HG03575 (cell line): Measurements from ENCODE around the gene LDLRAD4.

Experiments
- ATAC-seq: cut with Tn5 transposase; IDR thresholded peaks from one replicate; pipeline ENCODE4 v1.9.1; 2021; ENCODE audit not compliant: unreplicated experiment, insufficient number of reproducible peaks, low FRiP score; ENCODE audit errors: extremely low read depth

The LDLRAD4 gene

DNA sequence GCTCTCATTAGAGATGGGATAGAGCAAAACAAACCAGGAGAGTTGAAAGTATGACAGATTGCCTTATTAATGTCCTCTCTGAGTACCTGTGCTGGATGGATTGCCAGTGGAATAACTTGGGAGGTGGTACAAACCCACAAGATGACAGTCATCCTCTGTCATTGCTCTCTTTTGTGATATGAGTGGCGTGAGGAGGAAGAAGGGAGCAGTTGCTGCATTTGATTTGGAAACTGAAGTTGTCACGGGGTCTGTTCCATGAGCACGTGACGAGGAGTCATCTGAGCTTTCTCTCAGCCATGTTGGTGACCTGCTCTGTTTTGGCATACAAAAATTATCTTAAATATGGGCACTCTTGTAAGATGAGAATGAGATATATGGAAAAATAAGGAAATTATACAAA is 302.9 kb downstream of the LDLRAD4 start:
- ATAC-seq, result no peak

DNA sequence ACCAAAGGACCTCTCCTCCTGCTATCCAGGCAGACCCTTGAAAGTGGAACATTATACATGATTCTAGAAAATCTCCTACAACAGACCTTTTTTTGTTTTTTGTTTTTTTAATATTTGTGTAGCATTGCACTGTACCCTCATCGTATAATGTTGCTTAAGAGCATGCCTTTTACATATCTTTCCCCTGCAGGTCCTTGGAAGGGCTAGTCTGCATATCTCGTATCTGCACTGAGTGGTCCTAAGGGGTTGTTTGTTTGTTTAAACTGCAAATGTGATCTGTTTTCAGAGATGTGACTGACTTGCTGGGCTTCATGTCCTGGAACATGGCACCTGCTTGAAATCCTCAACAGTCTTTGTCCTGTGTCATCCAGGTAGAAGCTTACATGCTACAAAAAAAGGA is 303.7 kb downstream of the LDLRAD4 start:
- ATAC-seq, result no peak

DNA sequence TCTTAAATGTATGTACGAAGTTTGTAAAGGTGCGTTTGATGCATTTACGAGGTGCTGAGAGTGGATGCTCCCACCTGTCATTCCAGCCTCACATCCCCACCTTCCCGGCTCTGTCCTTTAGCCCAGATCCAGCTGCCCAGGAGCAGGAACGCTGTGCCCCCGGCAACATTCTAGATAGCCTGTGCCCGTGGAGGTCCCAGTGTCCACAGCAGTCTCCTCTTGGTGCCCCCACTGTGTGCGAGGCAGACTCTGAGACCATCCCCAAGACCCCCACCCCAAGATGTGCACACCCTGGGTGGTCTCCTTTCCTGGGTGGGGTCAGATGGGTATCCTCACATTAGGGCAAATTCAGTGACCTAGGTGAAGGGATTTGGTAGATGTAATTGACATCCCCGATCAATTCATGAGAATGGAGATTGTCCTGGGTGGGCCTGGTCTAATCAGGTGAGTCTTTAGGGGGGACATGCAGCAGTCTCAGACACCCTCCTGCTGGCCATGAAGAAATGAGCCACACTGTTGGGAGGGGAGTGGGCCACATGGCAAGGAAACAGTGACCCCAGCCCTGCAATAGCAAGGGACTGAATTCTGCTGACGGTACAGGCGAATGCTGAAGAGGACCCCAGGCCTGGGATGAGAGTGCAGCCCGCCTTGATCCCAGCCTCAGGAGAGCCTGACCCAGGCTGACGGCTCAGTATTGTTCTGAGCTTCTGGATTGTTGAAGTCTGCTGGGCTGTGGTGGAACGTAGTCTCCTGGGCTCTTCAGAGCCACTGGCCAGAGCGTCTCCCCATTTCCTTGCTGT is 304.5 kb downstream of the LDLRAD4 start:
- ATAC-seq, result no peak

DNA sequence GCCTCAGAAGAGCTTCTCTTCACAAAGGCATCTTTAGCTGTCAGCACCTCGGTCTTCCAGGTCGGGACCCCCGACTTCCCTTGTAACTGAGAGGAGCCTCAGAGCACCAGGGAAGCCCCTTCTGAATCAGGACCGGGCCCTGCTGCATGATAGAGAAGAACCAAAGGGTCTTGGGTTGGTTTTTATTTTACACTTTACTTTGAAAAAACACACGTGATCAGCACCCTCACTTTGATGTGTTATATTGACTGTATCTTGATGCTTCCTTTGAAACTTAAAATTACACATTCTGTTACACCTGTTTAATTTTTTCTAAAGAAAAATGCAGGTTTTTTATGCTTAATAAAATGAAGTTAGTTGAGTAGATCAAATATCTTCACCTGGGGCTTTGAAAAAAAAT is 305.5 kb downstream of the LDLRAD4 start:
- ATAC-seq, result no peak

DNA sequence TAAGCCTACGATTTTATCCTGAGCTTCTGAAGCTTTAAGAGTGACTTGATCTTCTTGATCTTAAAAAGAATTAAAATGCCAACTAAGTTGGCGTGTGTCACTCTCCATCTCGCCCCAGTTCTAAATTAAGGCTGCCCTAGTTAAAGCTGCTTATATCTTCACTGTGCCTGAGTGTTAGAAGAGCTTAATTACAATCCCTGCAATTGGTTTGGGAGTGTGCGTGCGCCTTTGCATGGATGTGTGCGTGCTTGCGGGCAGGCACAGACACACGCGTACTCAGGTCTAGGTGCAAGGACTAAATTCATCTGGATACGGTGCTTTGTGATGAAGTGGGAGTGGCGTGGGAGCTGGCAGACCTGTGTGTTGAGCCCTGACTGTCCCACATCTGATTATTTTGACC is 306.3 kb downstream of the LDLRAD4 start:
- no peak for ATAC-seq

DNA sequence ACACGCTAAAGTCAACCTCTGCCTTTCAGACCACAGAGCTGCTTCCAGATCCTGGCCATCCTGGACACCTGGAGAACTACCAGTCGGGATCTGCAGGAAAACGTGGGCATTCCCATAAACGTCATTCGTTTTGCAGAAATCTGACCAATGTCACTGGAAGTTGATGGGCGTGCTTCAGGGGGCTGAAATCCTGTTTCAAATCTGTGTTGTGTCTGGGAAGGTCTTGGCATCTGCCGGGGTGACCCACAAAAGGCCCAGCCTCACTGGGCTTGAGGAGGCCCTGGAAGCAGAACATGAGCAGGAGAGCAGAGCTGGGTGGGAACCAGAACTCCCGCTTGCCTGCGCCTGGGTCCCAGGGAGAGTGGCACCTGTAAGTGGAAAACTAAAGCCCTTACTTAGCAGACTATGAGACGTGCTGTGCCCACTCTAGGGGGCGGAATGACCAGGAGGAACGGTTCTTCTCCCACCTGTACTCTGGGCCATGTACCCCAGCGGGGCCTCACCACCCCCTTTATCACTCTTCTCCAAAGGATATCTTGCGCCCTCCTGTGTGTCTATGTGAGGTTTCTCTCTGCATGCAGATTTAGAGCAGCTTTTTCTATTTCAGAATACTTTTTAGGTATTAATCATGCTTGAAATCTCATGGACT is 306.9 kb downstream of the LDLRAD4 start:
- ATAC-seq, result no peak

DNA sequence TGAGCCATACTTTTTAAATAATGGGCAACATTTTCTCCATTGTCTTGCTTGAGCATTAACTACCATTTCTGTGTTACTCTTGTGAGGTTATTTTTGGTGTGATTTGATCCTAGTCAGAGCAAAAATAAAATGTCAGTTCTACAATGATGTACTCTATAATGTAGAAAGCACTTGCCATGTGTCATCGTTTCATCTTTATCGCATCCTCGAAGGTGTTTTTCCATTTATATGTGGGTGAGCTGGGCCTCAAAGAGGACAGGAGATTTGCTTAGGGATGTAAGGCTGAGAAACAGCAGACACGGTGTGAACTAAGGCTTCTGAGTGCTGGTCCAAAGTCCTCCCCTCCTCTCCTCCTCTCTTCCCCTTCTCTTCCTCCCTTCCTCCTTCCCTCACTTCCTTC is 308.0 kb downstream of the LDLRAD4 start:
- ATAC-seq, result no peak

DNA sequence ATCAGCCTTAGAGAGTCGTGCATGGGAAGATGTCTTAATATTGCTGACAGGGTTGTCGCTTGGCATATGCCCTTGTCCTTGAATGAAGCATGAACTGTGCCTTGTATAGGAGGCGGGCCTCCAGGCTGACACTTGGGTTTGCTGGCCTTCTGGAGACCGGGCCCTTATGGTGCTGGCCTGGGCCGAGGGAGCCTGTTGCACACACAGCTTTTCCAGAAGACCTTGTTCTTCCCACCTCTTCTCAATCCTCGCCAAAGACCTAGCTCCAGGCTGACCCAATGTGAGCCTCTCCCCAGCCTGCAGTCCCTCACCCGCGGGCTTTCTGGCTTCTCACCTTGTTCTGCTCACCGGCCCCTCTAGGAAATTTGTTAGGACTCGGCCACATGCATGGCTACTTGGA is 308.7 kb downstream of the LDLRAD4 start:
- ATAC-seq, result no peak

DNA sequence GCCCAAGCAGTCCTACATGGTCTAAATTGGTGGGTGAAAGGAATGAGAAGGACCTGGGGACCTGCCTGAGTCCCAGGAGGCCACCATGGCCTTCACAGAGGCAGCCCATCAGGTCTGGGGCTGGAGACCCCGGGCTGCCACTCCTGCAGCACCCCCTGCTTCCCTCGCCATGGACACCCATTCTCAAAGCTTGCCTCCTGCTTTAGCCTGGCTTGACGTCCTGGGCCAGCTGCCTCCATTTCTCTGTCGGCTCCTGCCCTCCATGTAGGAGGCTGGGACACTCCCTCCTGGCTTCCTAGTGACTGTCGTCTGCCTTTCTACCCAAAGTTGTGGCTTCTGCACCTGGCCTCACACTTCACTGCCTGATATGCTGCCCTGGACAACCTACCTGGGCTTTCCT is 309.2 kb downstream of the LDLRAD4 start:
- no peak for ATAC-seq

DNA sequence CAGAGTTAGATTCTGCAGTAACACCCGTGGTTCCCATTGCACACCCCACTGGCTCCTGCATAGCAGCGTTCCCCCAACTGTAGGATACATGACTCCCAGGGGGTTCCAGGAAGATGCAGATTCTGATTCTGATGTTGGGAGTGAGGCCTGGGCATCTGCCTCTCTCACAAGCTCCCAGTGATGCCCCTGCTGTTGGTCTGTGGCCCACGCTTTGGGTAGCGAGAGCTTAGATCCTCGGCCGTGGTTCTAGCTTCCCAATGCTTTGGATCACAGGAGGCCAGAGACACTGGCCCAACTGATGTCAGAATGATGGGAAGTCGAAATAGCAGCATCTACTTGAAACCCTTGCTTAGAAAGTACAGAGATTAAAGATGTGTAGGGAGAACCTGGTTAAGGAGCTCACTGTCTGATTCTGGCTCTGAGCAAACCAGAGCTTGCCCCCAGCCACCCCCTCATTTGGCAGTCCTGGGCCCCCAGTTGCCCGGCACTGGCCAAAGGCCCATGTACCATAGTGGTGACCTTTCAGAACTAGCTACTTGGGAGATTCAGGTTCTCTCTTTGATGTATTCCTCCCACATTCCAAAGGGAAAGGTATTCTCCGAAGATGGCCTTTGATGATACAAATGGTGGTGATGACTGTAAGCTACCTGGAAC is 310.3 kb downstream of the LDLRAD4 start:
- no peak for ATAC-seq

DNA sequence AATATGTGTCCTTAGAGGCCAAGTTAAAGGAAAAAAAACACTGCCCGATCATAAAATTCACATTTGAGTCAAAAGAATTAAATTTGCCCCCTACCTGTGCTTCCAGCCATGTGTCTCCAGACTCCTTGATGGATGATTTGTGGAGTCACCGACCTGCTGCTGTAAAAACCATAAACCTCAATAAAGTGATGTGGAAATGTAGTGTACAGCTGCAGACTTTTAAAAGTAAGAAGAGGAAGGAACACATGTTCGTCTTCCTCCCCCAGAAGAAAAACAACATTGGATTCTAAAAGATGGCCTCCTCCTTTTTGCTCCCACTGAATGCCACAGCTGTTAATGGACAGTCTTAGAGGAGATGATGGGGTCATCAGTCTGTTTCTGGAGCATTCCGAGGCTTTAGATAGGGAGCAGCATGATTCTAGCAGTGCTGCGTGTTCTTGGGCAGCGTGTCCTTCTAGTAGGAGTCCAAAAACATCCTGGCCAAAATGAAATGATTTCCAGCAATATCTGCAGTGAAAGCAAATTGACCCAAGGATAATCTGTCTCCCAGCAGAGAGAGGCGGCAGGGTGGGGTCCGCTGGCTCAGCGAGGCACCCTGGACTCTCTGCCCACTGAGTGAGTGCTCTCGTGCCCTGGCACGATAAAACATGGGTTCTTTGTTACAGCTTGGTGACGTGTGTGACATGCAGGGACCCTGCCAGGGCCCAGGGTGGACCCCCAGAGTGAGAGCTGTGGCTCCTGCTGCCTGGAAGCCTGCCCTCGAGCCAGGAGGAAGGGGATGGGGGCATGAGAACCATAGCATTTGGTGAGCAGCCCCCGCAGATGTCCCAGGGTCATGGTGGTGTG is 311.7 kb downstream of the LDLRAD4 start:
- no peak for ATAC-seq

DNA sequence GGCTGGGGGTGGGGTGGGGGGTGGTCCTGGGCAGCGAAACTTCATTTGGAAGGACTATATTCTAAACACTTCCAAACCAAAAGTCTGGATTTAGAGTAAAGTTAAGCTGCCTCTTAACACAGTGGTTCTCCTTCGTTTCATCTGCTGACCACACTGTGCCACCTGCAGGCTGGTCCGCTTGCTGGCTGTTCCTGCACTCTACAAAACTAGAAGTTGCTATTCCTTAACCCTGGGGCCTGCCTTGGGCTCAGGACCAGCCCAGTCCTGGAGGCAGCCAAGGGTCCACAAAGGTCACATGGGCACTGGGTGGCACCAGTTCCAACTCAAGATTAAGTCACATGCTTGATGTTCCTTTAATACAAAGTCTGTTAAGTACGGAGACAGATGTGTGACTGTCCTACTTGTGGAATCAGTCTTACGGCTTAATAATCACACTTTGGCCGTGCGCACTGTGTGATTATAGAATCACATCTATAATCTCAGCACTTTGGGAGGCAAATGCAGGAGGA is 312.4 kb downstream of the LDLRAD4 start:
- ATAC-seq, result no peak

DNA sequence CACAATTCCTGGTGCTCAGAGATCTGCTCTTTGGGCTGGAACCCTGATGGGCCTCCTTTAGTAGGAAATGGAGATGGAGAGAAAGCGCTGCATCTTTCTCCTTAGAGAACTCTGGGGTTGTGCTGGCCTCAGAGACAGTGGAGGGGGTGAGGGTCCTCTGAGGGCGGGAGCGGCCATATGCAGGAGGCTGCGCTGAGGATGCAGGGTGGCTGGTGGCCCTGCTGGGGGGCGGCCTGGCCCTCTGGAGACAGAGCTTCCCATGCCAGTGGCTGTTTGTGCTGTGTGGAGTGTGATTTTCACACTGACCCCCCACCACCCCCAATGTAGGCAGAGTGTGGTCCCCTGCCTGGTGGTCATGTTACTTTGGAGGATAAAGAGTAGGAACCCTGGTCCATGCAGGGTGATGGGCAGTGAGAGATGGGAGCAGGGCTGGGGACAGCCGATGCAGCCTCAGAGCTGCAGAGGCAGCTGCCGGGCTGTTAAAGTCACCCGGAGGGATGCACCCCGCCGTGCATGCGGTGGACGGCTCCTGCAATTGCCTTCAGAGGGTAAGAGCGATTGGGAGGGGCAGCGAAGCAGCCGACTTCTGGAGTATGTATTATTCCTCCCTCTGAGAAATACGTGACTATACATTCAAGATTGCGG is 313.2 kb downstream of the LDLRAD4 start:
- ATAC-seq, result no peak

DNA sequence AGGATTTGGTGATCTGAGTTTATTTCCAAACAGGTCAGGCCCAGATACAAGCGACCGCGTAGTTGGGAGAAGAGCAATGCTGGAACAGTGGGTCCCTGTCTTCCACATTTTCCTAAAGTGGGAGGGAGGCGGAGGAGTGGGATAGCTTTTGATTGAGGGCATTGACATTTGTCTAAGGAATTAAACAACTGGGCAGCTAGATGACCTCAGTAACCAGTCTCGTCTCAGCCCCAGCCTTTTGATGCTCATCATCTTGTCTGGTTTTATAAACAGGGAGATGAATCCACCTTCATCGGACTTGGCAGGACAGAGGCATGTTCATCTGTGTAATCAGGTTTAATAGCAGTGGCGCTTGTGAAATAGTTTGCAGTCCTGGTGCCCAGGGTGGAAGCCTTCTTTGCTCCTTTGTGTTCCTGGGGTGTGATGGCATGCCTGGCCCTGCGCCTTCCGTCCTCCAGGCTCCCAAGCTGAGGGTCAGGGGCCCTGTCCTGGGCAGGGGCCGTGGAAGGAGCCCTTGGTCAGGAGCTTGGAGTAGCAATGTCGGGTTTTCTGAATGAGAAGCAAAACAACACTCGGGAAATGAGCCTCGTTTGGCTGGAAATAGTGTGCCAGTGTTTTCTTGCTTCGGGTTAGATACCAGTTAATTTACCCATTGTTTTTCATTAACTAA is 314.0 kb downstream of the LDLRAD4 start:
- ATAC-seq, result no peak

DNA sequence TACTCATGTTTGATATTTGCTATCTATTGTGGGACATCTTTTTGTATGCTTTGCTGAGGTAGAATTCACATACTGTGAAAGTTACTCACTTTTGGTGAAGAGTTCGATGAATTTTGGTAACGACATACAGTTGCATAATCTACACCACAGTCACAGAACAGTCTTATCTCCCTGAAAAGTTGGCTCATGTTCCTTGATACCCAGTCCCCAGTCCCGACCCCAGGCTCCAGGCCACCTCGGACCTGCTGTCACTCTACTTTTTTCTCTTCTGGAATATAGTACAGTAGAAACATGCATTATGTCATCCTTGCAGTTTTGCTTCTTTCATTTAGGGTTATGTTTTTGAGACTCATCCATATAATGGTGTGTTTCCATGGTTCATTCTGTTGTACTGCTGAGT is 316.1 kb downstream of the LDLRAD4 start:
- ATAC-seq, result no peak

DNA sequence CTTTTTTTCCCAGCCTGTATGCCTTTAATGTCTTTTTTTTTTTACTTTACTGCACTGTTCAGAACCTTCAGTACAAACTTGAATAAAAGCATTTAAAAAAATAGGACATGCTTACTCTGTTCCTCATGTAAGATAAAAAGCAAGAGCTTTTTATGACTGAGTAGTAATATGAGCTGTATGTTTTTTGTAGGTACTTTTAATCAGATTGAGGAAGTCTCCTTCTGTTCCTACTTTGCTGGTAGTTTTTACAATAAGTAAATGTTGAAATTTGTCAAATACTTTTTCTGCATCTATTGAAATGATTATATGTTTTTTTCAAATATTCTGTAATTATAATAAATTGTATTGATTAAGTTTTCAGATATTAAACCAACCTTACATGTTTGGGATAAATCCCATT is 318.0 kb downstream of the LDLRAD4 start:
- no peak for ATAC-seq

DNA sequence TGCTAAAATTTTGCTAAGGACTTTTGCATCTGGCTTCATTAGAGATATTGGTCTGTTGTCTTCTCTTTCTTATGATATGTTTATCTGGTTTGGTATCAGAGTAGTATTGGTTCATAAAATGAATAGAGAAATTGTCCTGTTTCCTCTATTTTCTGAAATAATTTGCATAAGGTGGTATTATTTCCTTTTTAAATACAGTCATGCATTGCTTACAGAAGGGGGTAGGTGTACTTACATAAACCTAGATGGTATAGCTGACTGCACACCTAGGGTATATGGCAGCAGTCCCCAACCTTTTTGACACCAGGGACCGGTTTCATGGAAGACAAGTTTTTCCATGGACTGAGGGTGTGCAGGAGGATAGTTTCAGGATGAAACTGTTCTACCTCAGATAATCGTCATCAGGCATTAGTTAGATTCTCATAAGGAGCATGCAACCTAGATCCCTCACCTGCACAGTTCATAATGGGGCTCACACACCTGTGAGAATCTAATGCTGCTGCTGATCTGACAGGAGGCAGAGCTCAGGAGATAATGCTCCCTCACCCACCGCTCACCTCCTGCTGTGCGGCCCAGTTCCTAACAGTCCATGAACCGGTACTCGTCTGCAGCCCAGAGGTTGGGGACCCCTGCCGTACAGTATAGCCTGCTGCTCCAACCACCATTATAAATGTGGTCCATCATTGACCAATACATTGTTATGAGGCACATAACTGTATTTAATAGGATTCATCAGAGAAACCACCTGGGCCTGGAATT is 318.6 kb downstream of the LDLRAD4 start:
- no peak for ATAC-seq

DNA sequence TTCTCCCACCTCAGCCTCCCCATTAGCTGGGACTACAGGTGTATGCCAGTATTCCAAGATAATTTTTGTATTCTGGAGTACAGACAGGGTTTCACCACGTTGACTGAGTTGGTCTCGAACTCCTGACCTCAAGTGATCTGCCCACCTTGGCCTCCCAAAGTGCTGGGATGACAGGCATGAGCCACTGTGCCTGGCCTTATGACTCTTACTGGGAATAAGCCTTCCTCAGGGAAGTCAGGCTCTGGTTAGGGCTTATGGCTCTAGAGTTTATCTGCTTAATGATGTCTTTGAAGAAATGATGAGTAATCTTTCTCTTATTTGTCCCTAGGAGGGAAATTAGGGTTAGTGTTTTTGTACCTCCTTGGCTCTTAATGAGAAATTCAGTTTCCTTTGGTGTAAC is 320.1 kb downstream of the LDLRAD4 start:
- ATAC-seq, result no peak
